Activated CD4-positive, alpha-beta T cell treated with anti-CD3 and anti-CD28 coated beads, Interleukin-2, amount 50 U/mL, for 16 hours (primary cell): ENCODE results near the gene CDON.
"Not testable (repeated sequence)": the region's sequence is repeated elsewhere in the genome, so short reads cannot be mapped to it uniquely, and the experiment has no call there.

Experiments
- DNase-seq: peaks from one replicate; pipeline ENCODE4 v3.0.0-alpha.2; 2020

CDON gene

GRCh38 chr11:126035718-126036117 lies 26.9 kb downstream of the CDON start:
- no peak for DNase-seq

DNA sequence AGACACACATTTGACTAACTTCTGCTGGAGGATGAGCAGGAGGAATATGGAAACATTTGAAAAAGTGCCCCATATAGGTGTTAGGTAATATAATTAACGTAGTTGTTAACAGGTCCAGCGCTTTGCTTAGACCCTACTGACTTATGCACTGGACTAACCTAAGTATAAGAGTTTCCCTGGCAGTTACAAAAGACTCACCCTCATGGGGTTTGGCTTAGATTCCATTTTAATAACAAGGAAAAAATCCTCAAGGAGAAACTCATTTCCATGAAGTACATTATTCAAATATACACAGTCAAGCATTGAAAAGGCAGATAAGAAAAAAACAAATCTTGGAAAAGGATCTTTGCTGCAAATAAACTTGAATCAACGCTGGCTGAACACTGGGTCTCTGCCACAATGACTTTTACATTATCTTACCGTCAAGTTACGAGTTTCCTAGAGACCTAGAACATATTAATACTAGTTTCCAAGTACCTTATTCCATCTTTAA lies 27.7 kb downstream of the CDON start:
- no peak for DNase-seq

GRCh38 chr11:126034039-126034932 lies 28.4 kb downstream of the CDON start:
- no peak for DNase-seq

- no peak for DNase-seq
These were observed 30.3 kb downstream of the CDON start for GRCh38 chr11:126032375-126032774.

GRCh38 chr11:126029805-126030204 lies 32.9 kb downstream of the CDON start:
- no peak for DNase-seq

DNA sequence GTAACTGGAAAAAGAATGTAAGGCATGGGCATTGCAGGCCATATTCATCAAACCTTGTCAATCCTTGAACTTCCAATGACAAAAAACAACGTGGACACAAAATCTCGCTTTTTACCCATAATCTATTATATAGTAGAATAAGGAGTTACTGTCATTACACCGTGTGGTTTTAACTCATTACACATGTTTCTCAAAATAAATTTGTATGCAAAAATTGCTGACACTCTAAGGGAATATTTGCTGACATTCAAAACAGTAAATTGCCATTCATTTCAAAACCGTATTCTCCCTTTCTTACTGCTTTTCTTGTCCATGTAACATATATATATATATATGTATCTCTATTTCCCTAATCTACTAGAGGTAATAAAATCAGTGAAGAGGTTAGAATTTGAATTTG lies 33.4 kb downstream of the CDON start:
- DNase-seq = no peak

DNA sequence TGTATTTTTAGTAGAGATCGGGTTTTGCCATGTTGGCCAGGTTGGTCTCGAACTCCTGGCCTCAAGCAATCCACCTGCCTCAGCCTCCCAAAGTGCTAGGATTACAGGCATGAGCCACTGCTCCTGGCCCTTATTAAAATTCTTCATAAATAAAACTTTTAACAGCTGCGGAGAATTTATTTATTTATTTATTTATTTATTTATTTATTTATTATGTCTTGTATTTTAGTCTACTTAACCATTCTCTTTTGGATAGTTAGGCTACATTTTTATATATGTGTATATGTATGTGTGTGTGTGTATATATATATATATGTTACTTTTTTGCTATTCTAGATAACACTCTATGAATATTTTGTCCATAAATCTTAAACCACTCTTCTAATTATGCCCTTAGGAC lies 34.1 kb downstream of the CDON start:
- DNase-seq = not testable (repeated sequence)

GRCh38 chr11:126026579-126026978 lies 36.1 kb downstream of the CDON start:
- DNase-seq = no peak

DNA sequence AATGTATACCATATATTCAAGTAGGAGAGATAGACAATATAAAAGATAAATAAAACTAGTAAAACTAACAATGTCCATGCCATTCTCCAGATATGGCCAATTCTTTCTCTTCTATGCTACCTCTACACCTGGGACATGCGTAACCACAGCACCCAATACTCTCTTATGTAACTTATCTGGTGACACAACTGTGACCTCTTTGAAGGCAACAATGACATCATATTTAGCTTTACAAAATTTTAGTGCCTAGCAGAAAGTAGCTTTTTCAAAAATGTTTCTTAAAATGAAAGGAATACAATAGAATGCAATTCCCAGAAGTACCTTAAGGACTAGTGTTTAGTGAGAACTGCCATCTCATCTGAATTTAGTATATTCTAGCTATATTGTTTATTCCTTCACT lies 36.8 kb downstream of the CDON start:
- DNase-seq = no peak

DNA sequence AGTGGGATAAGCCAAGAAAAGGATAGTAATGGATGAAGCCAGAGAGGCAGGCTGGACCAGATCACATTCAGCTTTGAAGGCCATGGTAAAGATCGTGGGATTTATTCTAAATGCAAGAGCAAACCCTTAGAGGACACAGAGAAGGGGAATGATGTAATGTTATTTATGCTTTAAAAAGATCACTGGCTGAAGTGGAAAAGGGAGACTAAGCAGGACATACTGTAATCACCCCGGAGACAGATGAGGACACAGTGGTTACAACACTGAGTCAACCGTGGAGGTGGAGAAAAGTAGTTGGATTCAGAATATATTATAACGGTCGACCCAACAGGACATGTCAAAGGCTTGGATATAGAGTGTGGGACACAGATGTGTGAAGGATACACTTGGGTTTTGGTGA lies 38.5 kb downstream of the CDON start:
- DNase-seq = no peak

- no peak for DNase-seq
These were observed 49.8 kb downstream of the CDON start for GRCh38 chr11:126012852-126013251.

- no peak for DNase-seq
These were observed 50.9 kb downstream of the CDON start for GRCh38 chr11:126011754-126012153.

DNA sequence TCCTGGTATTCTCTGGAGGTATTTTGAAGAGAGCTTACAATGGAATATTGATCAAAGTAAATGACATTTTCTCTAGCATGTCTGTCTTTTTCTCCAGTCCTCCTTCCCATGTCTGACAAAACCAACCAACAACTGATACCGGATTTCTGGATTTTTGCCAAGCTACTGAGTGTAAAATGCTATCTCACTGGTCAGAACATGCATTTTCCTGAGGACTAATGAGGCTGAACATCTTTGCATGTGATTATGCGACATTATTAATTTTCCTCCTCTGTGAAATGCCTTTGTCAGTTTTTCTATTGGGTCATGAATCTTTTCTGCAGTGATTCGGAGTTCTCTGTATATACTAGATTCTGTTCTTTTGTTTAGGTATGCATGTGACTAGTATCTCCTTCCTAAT lies 51.4 kb downstream of the CDON start:
- DNase-seq = no peak

- DNase-seq = no peak
These were observed 53.7 kb downstream of the CDON start for GRCh38 chr11:126008956-126009355.

GRCh38 chr11:126007238-126007637 lies 55.4 kb downstream of the CDON start:
- no peak for DNase-seq

DNA sequence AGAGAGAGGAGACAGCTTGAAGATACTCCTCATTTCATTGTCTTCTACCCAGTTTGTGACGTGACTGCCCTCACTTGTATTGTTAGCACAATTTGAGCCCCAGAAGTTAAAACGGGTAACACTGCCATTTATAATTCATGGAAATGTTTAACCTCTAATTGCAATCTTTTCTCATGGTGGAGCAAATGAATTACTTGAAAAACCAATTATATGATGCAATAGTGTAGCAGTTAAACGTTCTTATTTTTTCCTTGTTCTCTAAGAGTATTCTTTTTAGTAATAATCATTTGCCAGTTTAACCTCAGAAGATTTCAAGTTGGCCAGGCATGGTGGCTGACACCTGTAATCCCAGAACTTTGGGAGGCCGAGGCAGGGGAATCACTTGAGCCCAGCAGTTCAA lies 56.6 kb downstream of the CDON start:
- no peak for DNase-seq

- DNase-seq = peak; percentile 12
These were observed 60.5 kb downstream of the CDON start for GRCh38 chr11:126002181-126002580.

- DNase-seq = no peak
These were observed 63.3 kb downstream of the CDON start for GRCh38 chr11:125999234-125999880.

DNA sequence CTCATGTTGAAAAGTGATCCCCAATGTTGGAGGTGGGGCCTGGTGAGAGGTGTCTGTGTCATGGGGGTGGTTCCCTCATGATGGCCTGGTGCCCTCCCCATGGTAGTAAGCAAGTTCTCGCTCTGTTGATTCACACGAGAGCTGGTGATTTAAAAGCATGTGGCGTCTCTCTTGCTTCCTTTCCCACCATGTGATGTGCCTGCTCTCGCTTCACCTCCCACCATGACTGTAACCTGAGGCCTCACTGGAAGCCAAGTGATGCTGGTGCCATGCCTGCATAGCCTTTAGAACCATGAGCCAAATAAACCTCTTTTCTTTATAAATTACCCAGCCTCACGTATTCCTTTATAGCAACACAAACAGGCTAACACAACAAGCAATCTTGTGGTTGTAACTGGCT lies 64.4 kb downstream of the CDON start:
- DNase-seq = no peak

DNA sequence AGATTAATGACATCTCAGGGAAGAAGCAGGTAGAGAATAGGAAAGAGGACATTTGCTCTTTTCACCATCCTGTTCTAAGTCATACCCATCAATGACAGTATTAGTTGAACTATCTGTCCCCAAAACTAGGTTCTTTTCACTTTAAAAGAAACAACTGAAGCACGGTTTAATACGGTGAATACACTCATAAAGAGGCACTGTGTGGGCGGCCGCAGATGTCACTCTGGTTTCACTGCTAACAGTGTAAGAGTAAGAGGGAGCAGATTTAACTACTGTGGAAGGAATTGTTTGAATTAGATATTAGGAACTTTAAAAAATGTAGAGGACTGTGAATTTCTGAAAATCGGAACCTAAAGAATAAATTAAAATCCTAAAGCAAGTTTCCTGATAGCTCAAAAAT lies 67.4 kb downstream of the CDON start:
- peak; percentile 52 for DNase-seq

- no peak for DNase-seq
These were observed 68.2 kb downstream of the CDON start for GRCh38 chr11:125994509-125994908.

DNA sequence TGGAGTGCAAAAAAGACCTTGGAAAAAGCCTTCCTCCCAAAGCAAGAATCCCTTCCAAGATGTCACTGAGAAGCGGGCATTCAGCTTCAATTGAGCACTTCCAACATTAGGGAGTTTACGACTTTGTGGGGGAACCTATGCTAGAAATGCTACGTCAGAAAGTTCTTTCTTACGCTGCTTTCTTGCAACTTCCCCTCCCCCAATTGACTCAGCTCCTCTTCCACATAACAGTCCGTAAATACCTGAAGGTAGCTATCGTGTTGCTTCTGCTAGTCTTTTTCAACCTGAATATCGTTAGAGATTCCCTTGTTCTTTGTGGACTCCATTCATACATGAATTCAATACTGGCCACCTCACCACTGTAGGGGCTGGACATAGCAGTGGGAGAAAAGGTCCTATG lies 69.8 kb downstream of the CDON start:
- no peak for DNase-seq

GRCh38 chr11:125990244-125990643 lies 72.4 kb downstream of the CDON start:
- DNase-seq = peak; percentile 47

GRCh38 chr11:125987066-125987641 lies 75.5 kb downstream of the CDON start:
- no peak for DNase-seq
